Natural killer cell (primary cell): ENCODE measurements around the gene RASL11A. TPM values are rescaled to one million over a fixed set of nuclear protein-coding genes. Genes with fewer than 3 reads are reported as not detected.

Source experiments
- ATAC-seq, 3 donors: fragments of 150-1000 bp in 2 of 3; fragments of 200-7000 bp in 1 of 3; cut with Tn5 transposase; 1 replicate in 1 of 3; 2 replicates in 2 of 3; pipeline ENCODE4 v1.10.0; 2021; ENCODE audit warnings: mild to moderate bottlenecking in 2 of 3, moderate library complexity in 2 of 3
- DNase-seq, 2 donors: peaks; one replicate each; pipeline versions ENCODE4 v3.0.0 to v3.0.0-alpha.2; 2013 to 2021; ENCODE audit warnings: mixed read lengths in 1 of 2
- H3K27ac ChIP-seq: one replicate; pipeline ENCODE4 v1.5.1; 2013; ENCODE audit warnings: mild to moderate bottlenecking, low read length
- H3K27me3 ChIP-seq: one replicate; pipeline ENCODE4 v1.6.1; 2013; ENCODE audit warnings: low read length; ENCODE audit not compliant: control insufficient read depth, insufficient read depth
- H3K36me3 ChIP-seq: one replicate; pipeline ENCODE4 v1.6.1; 2013; ENCODE audit warnings: low read length; ENCODE audit not compliant: control insufficient read depth, insufficient read depth
- H3K4me1 ChIP-seq: one replicate; pipeline ENCODE4 v1.6.1; 2013; ENCODE audit warnings: low read length; ENCODE audit not compliant: control insufficient read depth, insufficient read depth
- H3K4me3 ChIP-seq: one replicate; pipeline ENCODE4 v1.5.1; 2013; ENCODE audit warnings: low read length
- H3K9me3 ChIP-seq: one replicate; pipeline ENCODE4 v1.6.1; 2013; ENCODE audit warnings: low read length; ENCODE audit not compliant: control insufficient read depth, insufficient read depth
- H3K27ac Mint-ChIP-seq, 2 donors: one replicate each; pipeline ENCODE4 v1.8.0; 2022; ENCODE audit warnings: mild to moderate bottlenecking in 2 of 2, mixed read lengths in 2 of 2, moderate library complexity in 1 of 2
- H3K27me3 Mint-ChIP-seq, 2 donors: one replicate each; pipeline ENCODE4 v1.8.0; 2022; ENCODE audit warnings: low read depth in 2 of 2, mixed read lengths in 2 of 2
- H3K36me3 Mint-ChIP-seq: one replicate; pipeline ENCODE4 v1.8.0; 2022; ENCODE audit warnings: mixed read lengths
- H3K4me1 Mint-ChIP-seq, 2 donors: one replicate each; pipeline ENCODE4 v1.8.0; 2022; ENCODE audit warnings: mixed read lengths in 2 of 2
- H3K4me3 Mint-ChIP-seq: one replicate; pipeline ENCODE4 v1.8.0; 2022; ENCODE audit warnings: mild to moderate bottlenecking, moderate library complexity, mixed read lengths
- H3K9me3 Mint-ChIP-seq, 2 donors: one replicate each; pipeline ENCODE4 v1.8.0; 2022; ENCODE audit warnings: mixed read lengths in 2 of 2
- WGBS: methylation state at CpG from one replicate; pipeline ENCODE4 v1.1.7; 2013; ENCODE audit warnings: missing lambda C conversion rate; ENCODE audit not compliant: insufficient coverage; 5-methylcytosine and 5-hydroxymethylcytosine counted together
- intact Hi-C: fragments of 100-400 bp; cut with micrococcal nuclease; formaldehyde crosslinking; loops from one replicate; pipeline ENCODE4 v1.14.2; 2022
- total RNA-seq, 4 donors: library from RNA; stranded (reverse); fragments of 120-200 nt in 1 of 4; gene quantifications; one replicate each; pipeline versions ENCODE4 v1.2.3 to v1.2.4, GENCODE V29; 2013 to 2022
- TF ChIP-seq, protein P1 (sequence below): fragments of 200-600 bp; IDR thresholded peaks from one replicate; pipeline ENCODE4 v1.8.0; 2022; ENCODE audit warnings: antibody characterized with exemption

RASL11A gene
- total RNA-seq, 3 donors from 2014 or later (not counting 1 experiment from before 2014, with no cell fraction given): 0.70 to 2.0 (median 1.4) TPM

DNA sequence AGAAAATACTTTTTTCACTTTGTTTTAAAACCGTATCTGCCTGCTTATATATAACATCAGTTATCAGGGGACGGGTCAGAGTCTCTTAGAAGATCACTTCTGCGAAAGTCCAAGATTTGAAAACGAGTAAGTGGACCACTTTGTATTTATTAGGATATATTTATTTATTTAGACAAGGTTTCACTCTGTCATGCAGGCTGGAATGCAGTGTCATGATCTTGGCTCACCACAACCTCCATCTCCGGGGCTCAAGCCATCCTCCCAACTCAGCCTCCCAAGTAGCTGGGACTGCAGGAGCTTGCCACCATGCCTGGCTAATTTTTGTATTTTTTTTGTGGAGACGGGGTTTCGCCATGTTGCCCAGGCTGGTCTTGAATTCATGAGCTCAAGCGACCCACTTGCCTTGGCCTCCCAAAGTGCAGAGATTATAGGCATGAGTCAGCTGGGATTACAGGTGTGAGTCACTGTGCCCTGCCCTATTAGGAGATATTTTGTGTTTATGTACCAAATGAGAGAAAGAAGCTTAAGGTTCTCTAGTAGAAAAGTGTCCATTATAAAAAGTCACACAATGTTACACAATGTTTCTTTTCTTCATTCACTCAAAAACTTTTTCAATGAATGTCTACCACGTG, 39.5 kb downstream of the RASL11A start:
- H3K27ac ChIP-seq: no peak overlapping the region
- TF ChIP-seq, protein P1, sequence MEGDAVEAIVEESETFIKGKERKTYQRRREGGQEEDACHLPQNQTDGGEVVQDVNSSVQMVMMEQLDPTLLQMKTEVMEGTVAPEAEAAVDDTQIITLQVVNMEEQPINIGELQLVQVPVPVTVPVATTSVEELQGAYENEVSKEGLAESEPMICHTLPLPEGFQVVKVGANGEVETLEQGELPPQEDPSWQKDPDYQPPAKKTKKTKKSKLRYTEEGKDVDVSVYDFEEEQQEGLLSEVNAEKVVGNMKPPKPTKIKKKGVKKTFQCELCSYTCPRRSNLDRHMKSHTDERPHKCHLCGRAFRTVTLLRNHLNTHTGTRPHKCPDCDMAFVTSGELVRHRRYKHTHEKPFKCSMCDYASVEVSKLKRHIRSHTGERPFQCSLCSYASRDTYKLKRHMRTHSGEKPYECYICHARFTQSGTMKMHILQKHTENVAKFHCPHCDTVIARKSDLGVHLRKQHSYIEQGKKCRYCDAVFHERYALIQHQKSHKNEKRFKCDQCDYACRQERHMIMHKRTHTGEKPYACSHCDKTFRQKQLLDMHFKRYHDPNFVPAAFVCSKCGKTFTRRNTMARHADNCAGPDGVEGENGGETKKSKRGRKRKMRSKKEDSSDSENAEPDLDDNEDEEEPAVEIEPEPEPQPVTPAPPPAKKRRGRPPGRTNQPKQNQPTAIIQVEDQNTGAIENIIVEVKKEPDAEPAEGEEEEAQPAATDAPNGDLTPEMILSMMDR: no peak
- Mint-ChIP-seq H3K27me3 (peaks cover 9 to 10% of the 10 kb centered on the region in 2 donors), H3K9me3 (no peaks in the 10 kb centered on the region), H3K4me3 (no peak overlapping the region), H3K27ac (no peak overlapping the region), H3K4me1 (no peaks in the 10 kb centered on the region), H3K36me3 (no peaks in the 10 kb centered on the region)
- H3K27me3 ChIP-seq: no peaks in the 10 kb centered on the region
- DNase-seq: no peak
- no peaks in the 10 kb centered on the region for H3K9me3 ChIP-seq
- H3K4me3 ChIP-seq: no peak overlapping the region
- ATAC-seq: no peak
- H3K4me1 ChIP-seq: no peaks in the 10 kb centered on the region
- intact Hi-C loops: no loop called here
- no peaks in the 10 kb centered on the region for H3K36me3 ChIP-seq
- 95% methylated on average over 5 of the region's 9 CpGs for WGBS

DNA sequence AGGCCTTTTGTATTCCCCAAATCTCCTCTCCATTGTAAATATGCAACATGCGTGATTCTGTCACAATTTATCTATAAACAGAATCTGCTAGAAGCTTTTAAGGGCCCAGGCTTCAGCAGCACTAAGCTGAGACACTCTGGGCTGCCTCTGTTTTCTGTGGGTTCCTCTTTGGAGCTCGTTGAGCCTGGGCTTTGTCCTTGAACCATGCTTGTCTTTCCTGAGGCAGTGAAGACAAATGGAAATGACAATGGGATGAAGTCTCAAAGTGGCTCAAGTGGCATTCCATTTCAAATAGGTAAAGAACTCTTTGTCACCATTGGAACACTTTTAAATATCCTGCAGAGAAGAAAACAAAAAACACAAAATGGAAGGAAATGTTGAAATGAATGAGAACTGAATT, 40.3 kb downstream of the RASL11A start:
- TF ChIP-seq, protein P1: no peak
- Histone ChIP-seq H3K9me3 (no peaks in the 10 kb centered on the region), H3K27me3 (no peaks in the 10 kb centered on the region), H3K27ac (no peak overlapping the region), H3K4me3 (no peak overlapping the region), H3K36me3 (no peaks in the 10 kb centered on the region), H3K4me1 (no peaks in the 10 kb centered on the region)
- intact Hi-C loops: no loop called here
- H3K36me3 Mint-ChIP-seq: no peaks in the 10 kb centered on the region
- ATAC-seq: no peak
- no peak overlapping the region for H3K27ac Mint-ChIP-seq
- H3K9me3 Mint-ChIP-seq: no peaks in the 10 kb centered on the region
- DNase-seq: no peak
- no peak overlapping the region for H3K4me3 Mint-ChIP-seq
- H3K27me3 Mint-ChIP-seq: peaks cover 8 to 14% of the 10 kb centered on the region in 2 donors
- WGBS: 56% methylated on average over 2 of the region's 2 CpGs
- no peaks in the 10 kb centered on the region for H3K4me1 Mint-ChIP-seq

DNA sequence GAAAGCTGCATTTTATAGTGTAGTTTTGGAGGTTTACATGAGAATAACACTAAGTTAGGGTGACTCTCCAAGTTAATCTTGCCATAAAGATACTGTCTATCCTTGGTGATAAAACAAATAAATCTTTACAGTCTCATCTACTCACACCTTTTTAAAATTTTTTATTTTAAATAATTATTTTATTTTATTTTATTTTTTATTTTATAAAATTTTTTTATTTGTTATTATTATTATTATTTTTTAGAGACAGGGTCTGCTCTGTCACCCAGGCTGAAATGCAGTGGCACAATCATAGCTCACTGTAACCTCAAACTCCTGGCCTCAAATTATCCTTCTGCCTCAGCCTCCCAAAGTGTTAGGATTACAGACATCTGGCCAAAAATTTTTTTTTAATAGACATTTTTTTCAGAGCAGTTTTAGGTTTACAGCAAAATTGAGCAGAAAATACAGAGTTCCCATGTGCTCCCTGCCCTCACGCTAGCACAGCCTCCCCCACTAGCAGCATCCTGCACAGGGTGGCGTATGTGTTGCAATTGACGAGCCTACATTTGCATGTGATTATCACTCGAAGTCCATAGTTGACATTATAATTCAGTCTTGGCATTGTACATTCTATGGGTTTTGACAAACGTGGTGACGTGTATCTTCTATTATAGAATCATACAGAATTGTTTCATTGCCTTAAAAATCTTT, 41.0 kb downstream of the RASL11A start:
- intact Hi-C loops: no loop called here
- no peaks in the 10 kb centered on the region for H3K4me1 ChIP-seq
- Mint-ChIP-seq H3K4me3 (no peak overlapping the region), H3K4me1 (no peaks in the 10 kb centered on the region), H3K9me3 (no peaks in the 10 kb centered on the region), H3K36me3 (no peaks in the 10 kb centered on the region), H3K27ac (no peak overlapping the region), H3K27me3 (peaks cover 9 to 21% of the 10 kb centered on the region in 2 donors)
- H3K27me3 ChIP-seq: no peaks in the 10 kb centered on the region
- TF ChIP-seq, protein P1: no peak
- no peak for DNase-seq
- no peak overlapping the region for H3K4me3 ChIP-seq
- no peak for ATAC-seq
- WGBS: 87% methylated on average over 6 of the region's 6 CpGs
- H3K36me3 ChIP-seq: no peaks in the 10 kb centered on the region
- no peak overlapping the region for H3K27ac ChIP-seq
- no peaks in the 10 kb centered on the region for H3K9me3 ChIP-seq
